H9 (cell line): Measurements from ENCODE around the gene TBRG1. TPM values are rescaled to one million over a fixed set of nuclear protein-coding genes. Genes with fewer than 3 reads are reported as not detected.

Source experiments
- DNase-seq: peaks from one replicate; pipeline ENCODE4 v3.0.0-alpha.2; 2017
- H2AFZ ChIP-seq: one replicate; pipeline ENCODE4 v1.6.1; 2013; ENCODE audit warnings: mild to moderate bottlenecking, low read length, control low read depth, moderate library complexity
- H2AK5ac ChIP-seq: 2 replicates; pipeline ENCODE4 v1.6.1; 2013; ENCODE audit warnings: low read length, control low read depth, mixed read lengths; ENCODE audit not compliant: insufficient read length
- H2BK120ac ChIP-seq: one replicate; pipeline ENCODE4 v1.6.1; 2013; ENCODE audit warnings: low read depth, mild to moderate bottlenecking, low read length, control low read depth, inconsistent platforms; ENCODE audit not compliant: poor library complexity, severe bottlenecking
- H2BK12ac ChIP-seq: 2 replicates; pipeline ENCODE4 v1.6.1; 2013; ENCODE audit warnings: low read length, control low read depth, mixed read lengths, low read depth; ENCODE audit not compliant: insufficient read length
- H2BK15ac ChIP-seq: 2 replicates; pipeline ENCODE4 v1.6.1; 2013; ENCODE audit warnings: low read depth, low read length, control low read depth
- H2BK20ac ChIP-seq: one replicate; pipeline ENCODE4 v1.6.1; 2013; ENCODE audit warnings: low read depth, mild to moderate bottlenecking, low read length, control low read depth, inconsistent platforms; ENCODE audit not compliant: poor library complexity, severe bottlenecking
- H2BK5ac ChIP-seq: 2 replicates; pipeline ENCODE4 v1.6.1; 2013; ENCODE audit warnings: low read length, control low read depth, mixed read lengths; ENCODE audit not compliant: insufficient read length
- H3K14ac ChIP-seq: 2 replicates; pipeline ENCODE4 v1.6.1; 2013; ENCODE audit warnings: low read length, control low read depth; ENCODE audit not compliant: insufficient read depth
- H3K18ac ChIP-seq: 2 replicates; pipeline ENCODE4 v1.6.1; 2013; ENCODE audit warnings: low read depth, mild to moderate bottlenecking, mixed read lengths, low read length, control low read depth; ENCODE audit not compliant: insufficient read length
- H3K23ac ChIP-seq: 2 replicates; pipeline ENCODE4 v1.6.1; 2013; ENCODE audit warnings: low read length, control low read depth, mixed read lengths, low read depth; ENCODE audit not compliant: insufficient read length
- H3K23me2 ChIP-seq: 2 replicates; pipeline ENCODE4 v1.6.1; 2013; ENCODE audit warnings: low read depth, mild to moderate bottlenecking, mixed read lengths, low read length, control low read depth; ENCODE audit not compliant: insufficient read length, poor library complexity, severe bottlenecking
- H3K27ac ChIP-seq: 2 replicates; pipeline ENCODE4 v1.5.1; 2013; ENCODE audit warnings: low read length, control low read depth, mixed read lengths, low read depth; ENCODE audit not compliant: insufficient read length
- H3K27me3 ChIP-seq: 2 replicates; pipeline ENCODE4 v1.6.1; 2013; ENCODE audit warnings: low read length, control low read depth, inconsistent platforms; ENCODE audit not compliant: insufficient read depth
- H3K4ac ChIP-seq: 2 replicates; pipeline ENCODE4 v1.6.1; 2013; ENCODE audit warnings: low read depth, mild to moderate bottlenecking, control low read depth, inconsistent platforms, low read length, moderate library complexity
- H3K4me1 ChIP-seq: 2 replicates; pipeline ENCODE4 v1.6.1; 2013; ENCODE audit warnings: low read length, control low read depth, inconsistent platforms; ENCODE audit not compliant: insufficient read depth
- H3K4me2 ChIP-seq: 2 replicates; pipeline ENCODE4 v1.6.1; 2013; ENCODE audit warnings: low read length, control low read depth, mixed read lengths; ENCODE audit not compliant: insufficient read length, insufficient read depth
- H3K56ac ChIP-seq: 2 replicates; pipeline ENCODE4 v1.6.1; 2013; ENCODE audit warnings: low read depth, mild to moderate bottlenecking, mixed read lengths, low read length, control low read depth; ENCODE audit not compliant: insufficient read length
- H3K79me1 ChIP-seq: 2 replicates; pipeline ENCODE4 v1.6.1; 2013; ENCODE audit warnings: low read depth, mild to moderate bottlenecking, moderate library complexity, low read length, control low read depth, inconsistent platforms; ENCODE audit not compliant: insufficient read depth, poor library complexity, severe bottlenecking
- H3K79me2 ChIP-seq: 2 replicates; pipeline ENCODE4 v1.6.1; 2013; ENCODE audit warnings: low read length, control low read depth, inconsistent platforms; ENCODE audit not compliant: insufficient read depth
- H3K9ac ChIP-seq: 2 replicates; pipeline ENCODE4 v1.6.1; 2013; ENCODE audit warnings: low read length, control low read depth, mixed read lengths; ENCODE audit not compliant: insufficient read length; ENCODE audit errors: extremely low read depth
- H3K9me3 ChIP-seq: one replicate; pipeline ENCODE4 v1.6.1; 2013; ENCODE audit warnings: low read depth, low read length, inconsistent platforms; ENCODE audit not compliant: control insufficient read depth
- H3T11ph ChIP-seq: one replicate; pipeline ENCODE4 v1.6.1; 2013; ENCODE audit warnings: mild to moderate bottlenecking, low read length, control low read depth, inconsistent platforms
- H4K20me1 ChIP-seq: one replicate; pipeline ENCODE4 v1.6.1; 2013; ENCODE audit not compliant: control insufficient read depth, insufficient read length, insufficient read depth
- H4K5ac ChIP-seq: 2 replicates; pipeline ENCODE4 v1.6.1; 2013; ENCODE audit warnings: low read depth, mild to moderate bottlenecking, mixed read lengths, low read length, control low read depth; ENCODE audit not compliant: insufficient read length
- H4K8ac ChIP-seq: replicated peaks from 2 replicates; pipeline ENCODE4 v1.6.1; 2013; ENCODE audit warnings: low read length, control low read depth, mixed read lengths, low read depth; ENCODE audit not compliant: insufficient read length
- H4K91ac ChIP-seq: 2 replicates; pipeline ENCODE4 v1.6.1; 2013; ENCODE audit warnings: low read depth, mild to moderate bottlenecking, moderate library complexity, mixed read lengths, low read length, control low read depth; ENCODE audit not compliant: insufficient read length
- H3K27ac Mint-ChIP-seq, 3 experiments: 2 replicates in 2 of 3; 3 replicates in 1 of 3; pipeline ENCODE4 v1.8.0; 2020 to 2021; ENCODE audit warnings: mixed read lengths in 3 of 3, mild to moderate bottlenecking in 1 of 3, moderate library complexity in 1 of 3
- H3K27me3 Mint-ChIP-seq: 2 replicates; pipeline ENCODE4 v1.8.0; 2021; ENCODE audit warnings: low read depth, mild to moderate bottlenecking, moderate library complexity, mixed read lengths
- H3K36me3 Mint-ChIP-seq, 3 experiments: 2 replicates in 2 of 3; 3 replicates in 1 of 3; pipeline ENCODE4 v1.8.0; 2020 to 2021; ENCODE audit warnings: low read depth in 3 of 3, mixed read lengths in 3 of 3; ENCODE audit not compliant: insufficient read depth in 1 of 3
- H3K4me1 Mint-ChIP-seq, 2 experiments: 2 replicates each; pipeline ENCODE4 v1.8.0; 2020; ENCODE audit warnings: mixed read lengths in 2 of 2
- H3K4me3 Mint-ChIP-seq, 2 experiments: 2 replicates in 1 of 2; 3 replicates in 1 of 2; pipeline ENCODE4 v1.8.0; 2020 to 2021; ENCODE audit warnings: mild to moderate bottlenecking in 2 of 2, mixed read lengths in 2 of 2, moderate library complexity in 1 of 2
- H3K9me3 Mint-ChIP-seq, 2 experiments: 2 replicates in 1 of 2; 3 replicates in 1 of 2; pipeline ENCODE4 v1.8.0; 2020; ENCODE audit warnings: mild to moderate bottlenecking in 2 of 2, mixed read lengths in 2 of 2, moderate library complexity in 1 of 2
- WGBS: extraction: QIAGEN DNeasy Blood & Tissue Kit; methylation state at CpG from one replicate; pipeline ENCODE4 v1.1.7; 2013; ENCODE audit warnings: missing lambda C conversion rate, low lambda C conversion rate, mixed read lengths; ENCODE audit not compliant: insufficient read length; ENCODE audit errors: extremely low coverage; 5-methylcytosine and 5-hydroxymethylcytosine counted together
- total RNA-seq: library from RNA; stranded (reverse); gene quantifications from 2 replicates; pipeline ENCODE4 v1.2.1, GENCODE V29; 2021
- TF ChIP-seq, protein P1 (sequence below): fragments of 200-600 bp; sonication (generic); conservative IDR thresholded peaks from 3 replicates; pipeline ENCODE4 v1.8.0; 2021; ENCODE audit warnings: antibody characterized with exemption, mild to moderate bottlenecking

TBRG1 gene
- total RNA-seq, 1 experiment from 2014 or later = 23.9 TPM

- H3K27ac Mint-ChIP-seq = no peak overlapping the region
- TF ChIP-seq, protein P1, sequence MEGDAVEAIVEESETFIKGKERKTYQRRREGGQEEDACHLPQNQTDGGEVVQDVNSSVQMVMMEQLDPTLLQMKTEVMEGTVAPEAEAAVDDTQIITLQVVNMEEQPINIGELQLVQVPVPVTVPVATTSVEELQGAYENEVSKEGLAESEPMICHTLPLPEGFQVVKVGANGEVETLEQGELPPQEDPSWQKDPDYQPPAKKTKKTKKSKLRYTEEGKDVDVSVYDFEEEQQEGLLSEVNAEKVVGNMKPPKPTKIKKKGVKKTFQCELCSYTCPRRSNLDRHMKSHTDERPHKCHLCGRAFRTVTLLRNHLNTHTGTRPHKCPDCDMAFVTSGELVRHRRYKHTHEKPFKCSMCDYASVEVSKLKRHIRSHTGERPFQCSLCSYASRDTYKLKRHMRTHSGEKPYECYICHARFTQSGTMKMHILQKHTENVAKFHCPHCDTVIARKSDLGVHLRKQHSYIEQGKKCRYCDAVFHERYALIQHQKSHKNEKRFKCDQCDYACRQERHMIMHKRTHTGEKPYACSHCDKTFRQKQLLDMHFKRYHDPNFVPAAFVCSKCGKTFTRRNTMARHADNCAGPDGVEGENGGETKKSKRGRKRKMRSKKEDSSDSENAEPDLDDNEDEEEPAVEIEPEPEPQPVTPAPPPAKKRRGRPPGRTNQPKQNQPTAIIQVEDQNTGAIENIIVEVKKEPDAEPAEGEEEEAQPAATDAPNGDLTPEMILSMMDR = peak; percentile 73
- Histone ChIP-seq H3K4me1 (no peaks in the 10 kb centered on the region), H3K23ac (no peak overlapping the region), H2BK15ac (no peak overlapping the region), H3K9ac (no peak overlapping the region), H3K4me2 (no peak overlapping the region), H4K20me1 (no peaks in the 10 kb centered on the region), H4K8ac (no peak overlapping the region), H3K27me3 (no peaks in the 10 kb centered on the region), H3K79me2 (no peaks in the 10 kb centered on the region), H3K9me3 (no peaks in the 10 kb centered on the region), H3K23me2 (no peaks in the 10 kb centered on the region), H4K5ac (no peak overlapping the region), H3K79me1 (no peaks in the 10 kb centered on the region), H3K14ac (no peak overlapping the region), H2BK5ac (no peak overlapping the region), H3K4ac (no peak overlapping the region), H3K27ac (no peak overlapping the region), H2AK5ac (no peak overlapping the region), H2BK120ac (no peak overlapping the region), H2BK20ac (no peak overlapping the region), H2BK12ac (no peak overlapping the region), H3T11ph (no peak overlapping the region), H3K56ac (no peak overlapping the region), H2AFZ (no peak overlapping the region), H3K18ac (no peak overlapping the region), H4K91ac (no peak overlapping the region)
- DNase-seq = peak; percentile 46
- no peaks in the 10 kb centered on the region for H3K36me3 Mint-ChIP-seq
- H3K27me3 Mint-ChIP-seq = no peaks in the 10 kb centered on the region
- H3K4me1 Mint-ChIP-seq = 0 out of 4 replicates have a peak, but pooled peaks cover 0 to 3% of the 10 kb centered on the region in 2 experiments
- no peak overlapping the region for H3K4me3 Mint-ChIP-seq
- WGBS = no CpG with 5 or more reads among the region's 3 CpGs
- no peaks in the 10 kb centered on the region for H3K9me3 Mint-ChIP-seq
Measured at GRCh38 chr11:124586238-124586860, 36.3 kb upstream of the TBRG1 start.
